HG03457 (cell line): ENCODE results near the gene COL6A1.

Experiments
- ATAC-seq: cut with Tn5 transposase; IDR thresholded peaks from one replicate; pipeline ENCODE4 v1.9.1; 2021; ENCODE audit warnings: moderate number of reproducible peaks; ENCODE audit not compliant: unreplicated experiment

Gene COL6A1, protein sequence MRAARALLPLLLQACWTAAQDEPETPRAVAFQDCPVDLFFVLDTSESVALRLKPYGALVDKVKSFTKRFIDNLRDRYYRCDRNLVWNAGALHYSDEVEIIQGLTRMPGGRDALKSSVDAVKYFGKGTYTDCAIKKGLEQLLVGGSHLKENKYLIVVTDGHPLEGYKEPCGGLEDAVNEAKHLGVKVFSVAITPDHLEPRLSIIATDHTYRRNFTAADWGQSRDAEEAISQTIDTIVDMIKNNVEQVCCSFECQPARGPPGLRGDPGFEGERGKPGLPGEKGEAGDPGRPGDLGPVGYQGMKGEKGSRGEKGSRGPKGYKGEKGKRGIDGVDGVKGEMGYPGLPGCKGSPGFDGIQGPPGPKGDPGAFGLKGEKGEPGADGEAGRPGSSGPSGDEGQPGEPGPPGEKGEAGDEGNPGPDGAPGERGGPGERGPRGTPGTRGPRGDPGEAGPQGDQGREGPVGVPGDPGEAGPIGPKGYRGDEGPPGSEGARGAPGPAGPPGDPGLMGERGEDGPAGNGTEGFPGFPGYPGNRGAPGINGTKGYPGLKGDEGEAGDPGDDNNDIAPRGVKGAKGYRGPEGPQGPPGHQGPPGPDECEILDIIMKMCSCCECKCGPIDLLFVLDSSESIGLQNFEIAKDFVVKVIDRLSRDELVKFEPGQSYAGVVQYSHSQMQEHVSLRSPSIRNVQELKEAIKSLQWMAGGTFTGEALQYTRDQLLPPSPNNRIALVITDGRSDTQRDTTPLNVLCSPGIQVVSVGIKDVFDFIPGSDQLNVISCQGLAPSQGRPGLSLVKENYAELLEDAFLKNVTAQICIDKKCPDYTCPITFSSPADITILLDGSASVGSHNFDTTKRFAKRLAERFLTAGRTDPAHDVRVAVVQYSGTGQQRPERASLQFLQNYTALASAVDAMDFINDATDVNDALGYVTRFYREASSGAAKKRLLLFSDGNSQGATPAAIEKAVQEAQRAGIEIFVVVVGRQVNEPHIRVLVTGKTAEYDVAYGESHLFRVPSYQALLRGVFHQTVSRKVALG

DNA sequence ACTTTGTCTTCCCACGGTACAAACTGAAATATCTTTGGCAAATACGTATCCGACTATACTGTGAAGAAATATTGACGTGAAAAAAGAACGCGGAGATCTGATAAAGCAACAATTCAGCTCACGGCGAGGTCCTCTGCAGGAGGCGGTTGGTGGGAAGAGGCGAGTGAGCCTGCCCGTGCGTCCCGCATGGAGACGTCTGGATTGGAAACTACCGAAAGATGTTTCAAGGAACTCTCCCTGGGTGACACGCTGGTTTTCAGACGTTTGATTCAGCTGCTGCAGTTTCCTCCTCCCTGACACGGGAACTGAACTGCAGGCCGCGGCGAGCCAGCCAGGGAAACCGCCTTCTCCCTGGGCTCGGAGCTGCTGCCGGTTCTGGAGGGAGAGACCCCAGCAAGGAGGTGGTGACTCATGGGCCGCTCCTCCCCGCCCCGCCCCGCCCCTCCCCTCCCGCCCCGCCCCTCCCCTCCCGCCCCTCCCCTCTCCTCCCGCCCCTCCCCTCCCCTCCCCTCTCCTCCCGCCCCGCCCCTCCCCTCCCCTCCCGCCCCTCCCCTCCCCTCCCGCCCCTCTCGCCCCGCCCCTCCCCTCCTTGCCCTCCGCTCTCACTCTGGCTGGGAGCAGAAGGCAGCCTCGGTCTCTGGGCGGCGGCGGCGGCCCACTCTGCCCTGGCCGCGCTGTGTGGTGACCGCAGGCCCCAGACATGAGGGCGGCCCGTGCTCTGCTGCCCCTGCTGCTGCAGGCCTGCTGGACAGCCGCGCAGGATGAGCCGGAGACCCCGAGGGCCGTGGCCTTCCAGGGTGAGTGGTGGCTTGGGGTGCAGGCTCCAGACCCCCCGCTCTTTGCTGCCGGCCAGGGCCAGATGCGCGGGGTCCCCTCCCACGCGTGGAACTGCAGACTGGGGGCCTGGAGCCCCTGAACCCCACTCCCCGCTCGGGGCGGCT is at the start of gene COL6A1:
TSS of gene COL6A1 (plus strand) at position 620 of the 941 bp plus-strand sequence. CDS start at position 701, 81 bp downstream.
- no peak for ATAC-seq

DNA sequence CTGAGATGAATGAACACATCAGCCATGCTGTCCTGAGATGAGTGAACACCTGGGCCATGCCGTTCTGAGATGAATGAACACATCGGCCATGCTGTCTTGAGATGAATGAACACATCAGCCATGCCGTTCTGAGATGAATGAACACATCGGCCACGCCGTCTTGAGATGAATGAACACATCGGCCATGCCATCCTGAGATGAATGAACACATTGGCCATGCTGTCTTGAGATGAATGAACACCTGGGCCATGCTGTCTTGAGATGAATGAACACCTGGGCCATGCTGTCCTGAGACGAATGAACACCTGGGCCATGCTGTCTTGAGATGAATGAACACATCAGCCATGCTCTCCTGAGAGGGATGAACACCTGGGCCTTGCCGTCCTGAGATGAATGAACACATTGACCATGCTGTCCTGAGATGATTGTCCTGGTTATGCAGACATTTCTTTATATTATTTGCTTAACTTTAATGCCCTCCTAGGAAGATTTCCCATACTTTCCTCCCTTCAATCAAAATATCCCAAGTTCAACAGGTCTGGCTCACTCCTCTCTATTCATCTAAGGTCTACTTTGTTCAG is 48.6 kb upstream of the COL6A1 start:
- no peak for ATAC-seq

DNA sequence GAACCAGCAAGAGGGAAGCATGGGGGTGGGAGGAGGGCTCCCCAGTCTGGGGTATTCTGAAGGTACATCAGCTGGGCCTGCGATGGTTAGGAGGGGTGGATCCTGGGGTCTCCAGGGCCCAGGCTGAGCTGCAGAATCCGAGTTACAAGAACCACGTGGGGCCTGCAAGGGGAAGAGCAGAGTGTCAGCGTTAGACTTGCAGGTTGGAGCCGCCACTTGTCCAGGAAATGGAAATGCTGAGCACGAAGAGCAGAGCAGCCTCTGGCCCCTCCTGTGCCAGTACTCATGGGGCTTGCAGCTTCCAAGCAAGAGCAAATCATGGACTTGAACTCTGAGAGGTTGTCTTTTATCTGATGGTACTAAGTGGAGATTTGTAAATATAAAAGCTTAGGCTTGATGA is 47.5 kb upstream of the COL6A1 start:
- ATAC-seq, result no peak

DNA sequence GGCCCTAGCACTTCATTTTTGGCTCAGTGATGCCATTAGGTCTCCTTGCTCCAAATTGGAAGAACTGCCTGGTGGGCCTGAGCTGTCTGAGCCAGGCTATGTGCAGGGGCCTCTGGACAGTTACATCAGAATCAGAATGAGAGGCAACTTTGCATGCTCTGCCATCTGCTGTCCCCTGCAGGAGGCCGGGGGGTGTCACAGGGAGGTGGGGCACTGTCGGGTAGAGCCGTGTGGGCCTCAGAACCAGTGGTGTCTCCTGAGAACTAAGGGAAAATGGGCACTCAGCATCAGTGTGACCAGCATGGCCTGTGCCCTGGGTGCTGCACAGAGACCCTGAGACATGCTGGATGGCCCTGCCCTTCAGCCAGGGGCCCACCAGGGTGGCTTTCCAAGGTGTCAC is 47.0 kb upstream of the COL6A1 start:
- no peak for ATAC-seq

DNA sequence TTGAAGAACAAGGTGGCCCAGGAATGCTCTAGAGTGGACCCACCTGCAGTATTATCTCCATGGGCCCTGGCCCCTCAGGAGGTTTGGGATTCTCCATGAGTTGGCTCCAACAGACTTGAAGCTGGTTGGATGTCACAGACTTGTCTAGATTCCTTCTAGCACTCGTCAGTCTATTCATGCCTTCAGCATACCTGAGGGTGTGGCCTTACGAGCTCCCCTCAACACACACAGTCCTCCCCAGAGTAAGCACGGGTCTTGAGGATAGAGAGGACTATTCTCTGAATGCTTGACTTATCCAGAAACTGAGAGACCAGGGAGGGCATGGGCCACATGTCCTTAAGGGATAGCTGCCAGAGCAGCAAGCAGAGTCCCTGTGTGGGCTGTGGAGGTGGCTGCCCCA is 45.9 kb upstream of the COL6A1 start:
- ATAC-seq, result no peak

DNA sequence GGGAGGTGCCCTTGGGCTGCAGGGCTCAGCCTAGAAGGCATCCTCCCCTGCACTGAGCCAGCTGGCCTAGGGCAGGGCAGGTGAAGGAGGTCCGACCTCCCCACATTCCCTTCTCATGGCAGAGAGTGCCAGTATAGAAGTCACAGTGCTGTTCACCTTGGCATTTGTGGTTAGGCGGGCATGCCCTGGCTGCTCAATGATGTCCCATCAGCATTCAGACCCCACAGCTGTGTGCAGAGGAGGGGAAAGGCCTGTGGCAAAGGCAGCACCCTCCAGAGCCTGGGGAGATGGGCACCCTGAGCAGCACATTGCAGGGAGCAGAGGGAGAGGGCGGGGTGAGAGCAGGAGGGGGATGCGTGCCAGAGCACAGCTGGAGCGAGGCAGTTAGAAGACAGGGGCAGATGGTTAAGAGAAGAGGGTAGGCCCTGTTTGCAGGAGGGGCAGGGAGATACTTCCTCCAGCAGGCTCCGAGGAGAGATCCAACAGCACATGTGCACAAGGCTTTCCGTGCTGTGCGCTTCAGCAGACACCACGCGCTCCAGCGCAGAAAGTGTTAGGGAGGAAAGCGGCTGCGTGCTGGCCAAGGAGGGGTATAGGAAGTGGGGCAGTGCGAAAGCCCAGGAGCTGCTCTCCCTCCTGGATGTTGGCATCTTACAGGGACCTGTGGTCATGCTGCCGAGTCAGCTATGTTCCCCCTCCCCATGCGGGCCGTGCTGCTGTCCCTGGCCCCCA is 43.7 kb upstream of the COL6A1 start:
- no peak for ATAC-seq

DNA sequence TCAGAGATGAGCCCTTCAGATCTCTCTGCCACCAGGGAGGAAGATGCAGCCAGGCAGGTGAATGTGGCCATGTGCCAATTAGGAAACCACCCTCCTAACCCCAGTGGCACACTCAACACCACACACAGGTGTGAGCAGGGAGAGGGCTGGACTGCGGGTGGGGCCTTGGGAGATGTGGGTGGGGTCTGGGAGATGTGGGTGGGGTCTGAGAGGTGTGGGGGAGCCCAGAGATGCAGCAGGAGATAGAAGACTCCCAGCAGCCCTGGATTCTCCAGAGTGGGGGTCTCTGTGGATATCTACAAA is 43.2 kb upstream of the COL6A1 start:
- ATAC-seq, result no peak

DNA sequence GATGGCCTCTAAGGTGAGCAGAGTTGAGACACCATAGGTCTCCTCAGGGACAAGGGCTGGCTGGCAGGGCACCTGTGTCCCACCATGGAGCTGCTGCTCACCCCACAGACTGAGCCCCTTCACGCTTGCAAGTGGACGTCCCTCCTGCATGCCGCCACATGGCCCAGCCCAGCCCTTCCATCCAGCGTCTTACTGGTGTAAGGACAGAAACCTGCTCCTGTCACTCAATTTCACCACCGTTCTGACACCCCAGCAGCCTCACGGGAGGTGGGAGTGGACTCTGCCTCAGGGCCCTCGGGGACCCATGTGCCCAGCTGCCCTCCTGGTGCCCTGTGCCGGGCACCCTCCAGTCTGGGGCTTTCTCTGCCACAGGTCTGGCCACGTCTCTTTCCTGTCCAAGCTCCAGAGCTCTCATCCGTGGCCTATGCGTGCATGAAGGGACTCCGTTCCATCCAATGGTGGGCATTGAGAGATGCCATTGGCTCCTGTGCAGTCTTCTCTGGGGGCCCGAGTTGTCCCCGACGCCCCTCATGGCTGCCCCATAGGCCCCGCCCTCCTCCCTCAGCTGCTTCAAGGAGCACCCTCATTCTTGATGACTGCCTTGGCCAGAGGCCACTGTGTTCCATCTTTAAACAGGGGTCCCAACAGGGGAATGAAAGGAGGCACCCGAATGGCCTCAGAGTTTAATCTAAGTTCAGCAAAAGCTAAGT is 42.6 kb upstream of the COL6A1 start:
- ATAC-seq, result no peak

DNA sequence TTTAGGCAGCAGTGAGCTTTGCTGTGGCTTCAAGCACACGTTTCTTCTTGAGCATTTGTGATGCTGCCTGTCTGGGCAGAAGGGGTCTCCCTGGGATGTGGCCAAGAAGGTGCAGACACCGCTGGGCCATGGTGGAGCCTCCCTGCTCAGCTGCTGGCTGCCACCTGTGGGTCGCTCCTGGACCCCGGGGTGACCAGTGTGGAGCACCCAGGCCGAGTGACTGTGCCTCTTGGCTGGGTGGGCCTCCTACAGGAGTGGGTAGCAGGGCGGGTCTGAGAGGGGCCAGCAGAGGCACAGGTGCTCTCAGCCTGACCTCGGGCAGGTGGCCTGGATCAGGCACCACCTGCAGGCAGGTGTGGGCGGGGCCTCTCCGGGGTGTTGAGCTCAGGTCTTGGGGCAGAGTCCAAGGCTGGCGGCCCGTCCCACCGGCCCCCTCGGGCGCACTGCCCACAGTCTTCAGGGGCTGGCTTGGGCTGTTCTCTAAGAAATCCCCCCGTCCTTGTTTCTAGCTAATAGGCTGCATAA is 42.0 kb upstream of the COL6A1 start:
- ATAC-seq, result no peak

DNA sequence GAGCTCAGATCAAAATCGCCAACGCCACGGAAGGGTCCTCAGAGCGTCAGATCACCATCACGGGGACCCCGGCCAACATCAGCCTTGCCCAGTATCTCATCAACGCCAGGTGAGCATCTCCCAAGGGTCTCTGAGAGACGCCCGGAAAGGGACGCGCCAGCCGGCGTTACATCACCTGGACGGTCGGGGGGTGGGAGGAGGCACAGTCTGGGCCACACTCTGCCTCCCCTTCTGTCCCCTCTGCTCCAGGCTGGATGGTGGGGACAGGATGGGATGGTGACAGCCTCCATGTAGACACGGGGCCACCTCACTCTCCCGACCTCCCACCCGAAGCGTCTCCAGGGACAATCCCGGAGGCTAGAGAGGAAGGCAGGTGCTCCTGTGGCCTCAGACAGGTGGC is 41.5 kb upstream of the COL6A1 start:
- ATAC-seq, result no peak

DNA sequence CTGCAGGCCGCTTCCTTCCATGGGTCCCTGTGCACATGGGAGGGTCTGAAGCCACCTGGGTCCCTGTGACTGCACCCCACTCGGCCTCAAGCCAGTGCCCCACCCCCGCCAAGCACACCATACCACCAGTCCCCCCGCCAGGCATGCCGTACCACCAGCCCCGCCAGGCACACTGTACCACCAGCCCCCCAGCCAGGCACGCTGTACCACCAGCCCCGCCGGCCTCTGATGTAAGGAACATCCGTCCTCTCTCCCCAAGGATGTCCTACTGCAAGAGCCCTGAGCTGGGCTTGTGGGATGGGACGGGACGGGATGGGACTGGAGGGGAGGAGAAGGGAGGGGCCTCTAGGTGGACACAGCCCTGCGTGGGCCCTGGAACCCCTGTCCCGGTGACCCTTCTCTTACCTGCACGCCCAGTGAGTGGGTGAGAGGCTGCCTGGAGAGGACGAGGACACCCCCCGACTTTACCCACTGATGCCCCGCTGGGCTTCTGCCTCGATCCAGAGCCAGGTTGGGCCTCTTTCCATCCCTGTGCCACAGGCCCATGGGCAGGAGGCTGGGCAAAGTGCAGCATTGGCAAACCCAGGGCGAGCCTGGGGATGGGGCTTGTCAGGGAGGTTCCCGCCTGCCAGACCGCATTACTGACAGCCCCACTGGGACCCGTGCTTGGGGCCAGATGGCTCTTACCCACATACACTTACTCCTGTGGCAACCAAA is 40.8 kb upstream of the COL6A1 start:
- ATAC-seq, result no peak

DNA sequence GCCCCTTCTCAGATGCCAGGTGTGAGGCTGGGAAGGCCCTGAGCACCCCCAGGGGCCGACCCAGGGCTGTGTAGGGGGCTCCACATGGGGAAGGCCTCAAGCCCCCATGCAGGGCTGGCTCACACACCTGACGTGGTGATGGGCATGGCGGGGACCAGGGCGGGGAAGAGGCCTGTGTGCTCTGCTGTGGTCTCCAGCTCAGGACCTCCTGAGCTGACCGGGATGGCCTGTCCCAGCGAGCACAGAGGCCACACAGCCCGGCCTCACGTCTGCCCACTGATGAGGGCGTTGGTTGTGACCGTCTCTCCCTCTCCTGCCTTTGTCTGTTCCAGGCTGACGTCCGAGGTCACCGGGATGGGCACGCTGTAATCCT is 40.2 kb upstream of the COL6A1 start:
- ATAC-seq, result no peak

DNA sequence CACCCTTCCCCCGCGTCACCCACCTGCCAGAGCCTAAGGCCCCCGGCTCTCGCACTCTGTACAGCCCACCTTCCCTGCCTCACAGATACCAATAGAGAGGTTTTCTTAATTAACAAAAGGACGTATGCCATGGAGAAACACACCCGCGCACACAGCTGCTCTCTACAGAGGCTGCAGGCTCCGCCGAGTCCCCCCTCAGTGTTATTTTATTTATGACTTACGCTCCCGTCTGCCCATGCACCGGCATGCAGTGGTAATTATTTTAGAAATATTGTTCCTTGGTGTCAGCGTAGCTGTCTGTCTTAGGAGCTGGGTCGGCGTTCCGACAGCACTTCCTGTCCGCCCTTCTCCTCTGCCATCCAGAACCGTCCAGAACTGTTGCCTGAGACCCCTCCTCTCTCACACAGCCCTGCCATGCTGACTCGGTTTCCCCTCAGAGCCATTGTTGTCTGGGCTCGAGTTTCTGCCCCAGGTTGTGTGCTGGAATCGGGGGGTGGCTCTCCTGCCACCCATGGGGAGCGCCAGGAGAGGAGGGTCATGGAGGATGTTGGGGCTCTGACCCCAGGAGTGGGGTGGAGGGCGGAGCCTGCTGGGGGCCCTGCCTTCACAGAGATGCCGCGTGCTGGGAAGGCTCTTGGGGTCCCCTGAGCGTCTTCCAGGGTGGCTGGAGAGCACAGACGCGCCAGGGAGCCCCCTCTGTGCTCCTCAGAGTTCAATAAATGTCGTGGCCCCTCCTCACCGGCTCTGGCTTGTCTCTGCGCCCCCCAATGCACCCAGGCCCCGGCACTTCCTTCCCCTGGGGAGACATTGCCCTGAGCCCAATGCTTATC is 39.6 kb upstream of the COL6A1 start:
- no peak for ATAC-seq

DNA sequence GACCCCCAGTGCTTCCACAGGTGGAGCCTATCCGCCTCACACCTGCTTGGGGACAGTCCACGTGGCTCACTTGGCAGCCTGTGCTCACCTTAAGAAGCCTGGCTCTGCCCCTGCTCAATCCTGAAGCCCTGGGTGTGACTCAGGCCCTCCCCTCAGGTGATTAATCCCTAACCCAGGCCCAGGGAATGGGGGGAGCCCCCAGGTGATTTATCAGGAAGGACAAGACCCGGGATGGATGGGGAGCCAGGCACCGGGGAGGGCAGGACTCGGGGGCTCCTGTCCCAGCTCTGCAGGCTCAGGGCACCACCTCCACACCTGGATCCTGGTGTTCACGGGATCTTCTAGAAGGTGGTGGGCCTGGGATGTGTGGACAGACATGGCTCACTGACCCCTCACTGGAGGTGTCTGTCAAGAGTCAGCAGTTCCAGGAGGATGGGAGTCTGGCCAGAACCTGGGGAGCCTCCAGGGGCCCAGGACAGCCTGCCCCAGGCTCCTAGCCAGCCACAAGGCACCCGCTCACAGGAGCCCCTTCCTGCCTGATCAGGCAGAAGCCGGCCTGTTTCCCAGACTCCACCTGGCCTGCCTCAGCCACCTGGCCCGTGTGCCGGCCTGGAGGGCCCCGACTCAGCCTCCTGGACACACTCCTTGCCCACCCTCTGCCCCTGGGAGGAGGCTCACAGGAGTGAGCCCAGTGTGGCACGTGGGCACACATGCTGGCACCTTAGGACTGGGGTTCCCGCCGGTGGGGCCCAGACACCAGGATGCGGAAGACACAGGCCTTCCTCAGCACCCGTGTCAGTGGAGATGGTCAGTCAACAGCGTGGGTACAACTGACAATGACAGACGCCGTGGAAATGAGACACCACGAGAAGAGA is 38.6 kb upstream of the COL6A1 start:
- no peak for ATAC-seq

DNA sequence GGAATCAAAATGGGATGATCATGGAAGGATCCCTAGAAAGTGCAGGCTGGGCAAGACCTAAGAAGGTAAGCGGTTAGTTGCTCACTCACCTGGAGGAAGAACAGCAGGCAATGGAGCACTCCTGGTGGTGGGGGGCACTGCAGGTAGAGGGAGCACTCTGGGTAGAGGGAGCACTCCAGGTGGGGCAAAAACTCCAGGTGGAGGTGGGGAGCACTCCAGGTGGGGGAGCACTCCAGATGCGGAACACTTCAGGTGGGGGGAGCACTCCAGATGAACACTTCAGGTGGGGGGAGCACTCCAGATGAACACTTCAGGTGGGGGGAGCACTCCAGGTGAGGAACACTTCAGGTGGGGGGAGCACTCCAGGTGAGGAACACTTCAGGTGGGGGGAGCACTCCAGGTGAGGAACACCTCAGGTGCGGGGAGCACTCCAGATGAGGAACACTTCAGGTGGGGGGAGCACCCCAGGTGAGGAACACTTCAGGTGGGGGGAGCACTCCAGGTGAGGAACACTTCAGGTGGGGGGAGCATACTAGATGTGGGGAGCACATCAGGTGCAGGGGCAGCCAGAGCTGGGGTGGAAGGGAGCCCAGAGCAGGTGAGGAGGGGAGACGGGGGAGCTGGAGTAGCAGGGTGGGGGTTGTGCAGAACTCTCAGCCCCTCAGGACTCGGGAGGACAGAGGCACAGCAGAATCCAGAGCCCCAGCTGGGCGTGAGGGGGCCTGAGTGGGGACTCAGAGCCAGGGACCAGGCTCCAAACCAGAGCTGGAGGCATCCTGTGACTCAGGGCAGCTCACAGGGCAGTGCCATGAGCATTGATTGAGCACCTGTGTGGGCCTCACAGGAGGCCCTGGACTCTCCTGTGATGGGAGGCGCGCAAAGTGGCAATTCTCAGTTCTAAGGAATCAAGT is 37.7 kb upstream of the COL6A1 start:
- no peak for ATAC-seq

DNA sequence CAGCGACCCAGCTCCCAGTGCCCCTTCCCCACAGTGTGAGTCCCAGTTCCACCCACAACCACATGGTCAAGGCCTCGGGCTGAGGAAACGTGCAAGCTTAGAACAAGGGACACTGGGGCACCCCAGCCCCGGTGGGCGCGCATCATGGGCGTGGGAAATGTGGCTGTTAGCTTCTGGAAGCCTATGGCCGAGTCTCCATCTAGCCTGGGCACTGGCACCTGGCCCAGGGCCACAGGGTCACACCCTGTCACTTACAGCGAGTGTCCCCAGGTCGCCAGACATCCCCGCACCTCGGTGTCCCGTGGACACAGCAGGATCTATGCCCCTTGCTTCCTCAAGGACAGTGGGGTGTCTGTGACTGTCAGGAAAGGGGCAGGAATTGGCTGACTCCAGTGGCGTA is 37.0 kb upstream of the COL6A1 start:
- no peak for ATAC-seq
